ENCODE results near the gene SYTL1.

- TF ChIP-seq EGR1 (IDR thresholded peaks at IDR 0.05; ENCODE audit: low read depth): no peak
- no peak for TF ChIP-seq CEBPB (IDR thresholded peaks at IDR 0.05; ENCODE audit: low read depth)
- TF ChIP-seq CTCF (IDR thresholded peaks at IDR 0.05 in 2 of 3, conservative IDR thresholded peaks at IDR 0.05 in 1 of 3; ENCODE audit: borderline replicate concordance in 1 of 3, insufficient read depth in 1 of 3, low read depth in 2 of 3, low read length in 2 of 3): no peak
- TF ChIP-seq POLR2AphosphoS5 (IDR thresholded peaks at IDR 0.05; ENCODE audit: low read depth, low read length): no peak
Measured at GRCh38 chr1:27322569-27323240, 19.1 kb upstream of the SYTL1 start.
